ENCODE measurements around the gene MYBPC1. TPM values are rescaled to one million over a fixed set of nuclear protein-coding genes. Genes with fewer than 3 reads are reported as not detected.

MYBPC1 gene
- total and polyA plus RNA-seq, 7 donors: 1,084 to 7,509 (median 4,088) TPM

DNA sequence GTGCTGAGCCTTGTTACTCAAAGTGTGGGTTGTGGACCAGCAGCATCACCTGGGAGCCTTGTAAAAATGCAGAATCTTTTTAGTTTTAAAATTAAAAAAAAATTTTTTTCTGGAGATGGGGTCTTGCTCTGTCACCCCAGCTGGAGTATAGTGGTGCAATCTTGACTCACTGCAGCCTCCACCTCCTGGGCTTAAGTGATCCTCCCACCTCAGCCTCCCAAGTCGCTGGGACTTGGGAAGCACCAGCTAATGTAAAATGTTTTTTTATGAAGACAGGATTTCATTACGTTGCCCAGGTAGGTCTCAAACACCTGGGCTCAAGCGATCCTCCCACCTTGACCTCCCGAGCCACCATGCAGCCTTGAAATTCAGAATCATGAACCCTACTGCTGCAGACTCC, 14.4 kb downstream of the MYBPC1 start:
- TF ChIP-seq, protein P1, sequence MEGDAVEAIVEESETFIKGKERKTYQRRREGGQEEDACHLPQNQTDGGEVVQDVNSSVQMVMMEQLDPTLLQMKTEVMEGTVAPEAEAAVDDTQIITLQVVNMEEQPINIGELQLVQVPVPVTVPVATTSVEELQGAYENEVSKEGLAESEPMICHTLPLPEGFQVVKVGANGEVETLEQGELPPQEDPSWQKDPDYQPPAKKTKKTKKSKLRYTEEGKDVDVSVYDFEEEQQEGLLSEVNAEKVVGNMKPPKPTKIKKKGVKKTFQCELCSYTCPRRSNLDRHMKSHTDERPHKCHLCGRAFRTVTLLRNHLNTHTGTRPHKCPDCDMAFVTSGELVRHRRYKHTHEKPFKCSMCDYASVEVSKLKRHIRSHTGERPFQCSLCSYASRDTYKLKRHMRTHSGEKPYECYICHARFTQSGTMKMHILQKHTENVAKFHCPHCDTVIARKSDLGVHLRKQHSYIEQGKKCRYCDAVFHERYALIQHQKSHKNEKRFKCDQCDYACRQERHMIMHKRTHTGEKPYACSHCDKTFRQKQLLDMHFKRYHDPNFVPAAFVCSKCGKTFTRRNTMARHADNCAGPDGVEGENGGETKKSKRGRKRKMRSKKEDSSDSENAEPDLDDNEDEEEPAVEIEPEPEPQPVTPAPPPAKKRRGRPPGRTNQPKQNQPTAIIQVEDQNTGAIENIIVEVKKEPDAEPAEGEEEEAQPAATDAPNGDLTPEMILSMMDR (IDR thresholded peaks at IDR 0.05): no peak
- H3K4me1 ChIP-seq: peaks cover 66% of the 10 kb centered on the region
- DNase-seq (no peak), ATAC-seq (no peak)
- peak overlapping the region; percentile 40 for H3K4me3 ChIP-seq
- intact Hi-C loops (cut with DNase I): no loop called here
- no peaks in the 10 kb centered on the region for H3K27me3 ChIP-seq (ENCODE audit: insufficient read depth in 3 of 3, low read length in 2 of 3)
- peak overlapping the region; percentile 88 for H3K27ac ChIP-seq
- H3K36me3 ChIP-seq (ENCODE audit: insufficient read depth in 1 of 2, low read depth in 1 of 2): peaks cover 0 to 8% of the 10 kb centered on the region in 2 donors
- no peaks in the 10 kb centered on the region for H3K9me3 ChIP-seq
- WGBS, 3 donors: 56 to 62% (median 58%) methylated on average over 4 of the region's 4 CpGs

DNA sequence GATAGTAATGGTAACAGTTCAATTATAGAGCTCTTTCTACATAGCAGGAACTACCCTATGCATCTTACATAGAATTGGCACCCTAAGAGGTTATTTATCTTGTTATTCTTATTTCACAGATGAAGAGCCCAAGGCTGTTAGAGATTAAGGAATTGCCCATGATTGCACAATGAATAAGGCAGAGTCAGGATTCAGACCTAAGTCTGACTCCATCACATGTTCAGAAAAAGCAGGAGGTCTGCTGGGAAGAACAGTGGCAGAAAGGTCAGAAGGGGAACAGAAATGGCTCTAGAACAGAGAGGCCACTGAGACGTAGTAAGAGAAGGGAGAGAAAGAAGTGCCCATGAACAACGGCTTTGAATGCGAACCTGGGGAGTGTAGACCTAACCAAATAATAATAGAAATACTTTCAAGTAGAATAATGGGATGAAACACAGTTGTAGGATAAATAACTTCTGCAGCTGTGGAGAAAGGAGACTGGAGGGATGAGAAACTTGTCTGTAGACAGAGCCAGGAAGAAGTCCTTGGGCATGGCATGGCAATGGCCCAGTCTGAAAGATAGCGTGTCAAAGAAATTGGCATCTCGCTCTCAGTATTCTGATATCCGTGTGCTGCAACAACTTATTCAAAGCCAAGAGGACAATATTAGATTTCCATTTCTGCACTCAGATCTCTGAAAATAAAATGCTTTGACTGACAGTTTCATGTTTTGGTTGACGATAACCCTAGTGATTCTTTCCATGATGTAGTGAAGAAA, 17.6 kb downstream of the MYBPC1 start:
- Histone ChIP-seq H3K9me3 (no peaks in the 10 kb centered on the region), H3K4me3 (peak overlapping the region; percentile 20), H3K4me1 (peaks cover 82% of the 10 kb centered on the region), H3K27me3 (ENCODE audit: insufficient read depth in 3 of 3, low read length in 2 of 3) (no peaks in the 10 kb centered on the region), H3K27ac (peak overlapping the region; percentile 88), H3K36me3 (ENCODE audit: insufficient read depth in 1 of 2, low read depth in 1 of 2) (peaks cover 0 to 18% of the 10 kb centered on the region in 2 donors)
- ATAC-seq (peak; percentile 56 to 67 (median 64)), DNase-seq (peak; percentile 25 to 76)
- TF ChIP-seq, protein P1 (IDR thresholded peaks at IDR 0.05): no peak
- WGBS, 3 donors: 22 to 41% (median 34%) methylated on average over 7 of the region's 7 CpGs
- intact Hi-C loops (cut with DNase I): loop anchor here (5.0 to 10.0 kb wide), 3 partner anchors 45 to 208 kb away; partner anchors contain the start of gene ARL1 (in 1 of the 2)

DNA sequence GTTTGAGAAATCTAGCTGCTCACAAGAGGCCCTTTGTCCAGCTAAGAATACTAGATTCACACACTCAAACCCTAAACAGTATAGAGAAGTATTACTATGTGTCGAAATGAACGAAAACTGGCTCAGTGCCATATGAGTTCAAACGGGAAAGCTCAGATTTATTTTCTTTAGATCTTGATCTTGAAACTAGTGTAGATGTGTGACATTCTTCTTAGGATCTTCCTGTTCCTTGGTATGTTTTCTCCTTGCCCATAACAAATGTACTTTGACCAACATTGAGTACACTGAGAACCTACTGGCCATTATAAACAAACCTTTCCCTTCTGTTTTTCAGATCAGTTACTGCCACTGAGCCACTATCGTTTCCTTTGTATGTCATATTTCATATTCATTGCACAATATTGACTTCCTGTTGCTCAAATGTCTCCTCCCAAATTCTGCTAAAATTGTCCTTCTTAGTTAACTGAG, 21.3 kb downstream of the MYBPC1 start:
- peak overlapping the region; percentile 88 for H3K27ac ChIP-seq
- WGBS, 3 donors: 2 to 10% (median 8%) methylated on average over 4 of the region's 4 CpGs

DNA sequence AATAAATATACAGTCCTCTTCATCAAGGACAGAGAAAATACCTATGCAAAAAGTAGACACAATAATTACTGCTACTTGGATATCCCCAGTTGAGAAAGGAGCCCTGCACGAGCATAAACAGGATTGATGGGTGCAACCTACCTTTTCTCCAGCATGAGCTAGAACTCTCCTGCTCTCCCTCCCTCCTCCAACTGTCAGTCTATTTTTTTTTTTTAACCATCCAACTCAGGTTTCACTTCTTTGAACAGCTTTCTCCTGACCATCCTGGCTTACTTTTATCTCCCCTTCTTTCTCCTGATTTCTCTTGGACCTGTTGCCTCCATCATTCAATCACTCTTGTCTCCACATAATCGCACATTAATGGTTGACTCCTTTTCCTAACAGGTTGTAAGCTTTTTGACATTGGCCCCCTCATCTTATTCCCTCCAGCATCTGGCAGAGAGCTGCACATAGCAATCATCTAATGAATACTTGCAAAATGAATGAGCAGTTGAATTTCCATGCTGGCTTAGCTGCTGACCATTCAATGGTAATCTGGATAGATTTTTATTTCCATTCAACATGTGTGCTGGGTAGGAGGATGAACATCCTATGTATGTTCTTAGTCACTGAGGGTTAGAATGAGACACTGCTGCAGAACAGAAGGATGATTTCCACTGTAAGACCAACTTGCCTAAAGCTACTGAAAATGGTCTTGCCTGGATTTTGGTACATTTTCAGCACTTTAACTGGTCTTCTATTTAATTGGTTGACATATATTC, 24.4 kb downstream of the MYBPC1 start:
- peaks cover 3 to 57% of the 10 kb centered on the region in 2 donors for H3K36me3 ChIP-seq (ENCODE audit: insufficient read depth in 1 of 2, low read depth in 1 of 2)
- H3K27ac ChIP-seq: peak overlapping the region; percentile 88
- no peak overlapping the region for H3K4me3 ChIP-seq
- no peaks in the 10 kb centered on the region for H3K9me3 ChIP-seq
- no peaks in the 10 kb centered on the region for H3K27me3 ChIP-seq (ENCODE audit: insufficient read depth in 3 of 3, low read length in 2 of 3)
- WGBS, 3 donors: 34 to 44% (median 41%) methylated on average over 2 of the region's 2 CpGs
- intact Hi-C loops (cut with DNase I): loop anchor here in 1 of 2 donors (10.0 kb wide), 1 partner anchor 214 kb away; the partner anchor contains the start of gene ARL1
- no peak for DNase-seq
- TF ChIP-seq, protein P1 (IDR thresholded peaks at IDR 0.05): no peak
- peaks cover 65% of the 10 kb centered on the region for H3K4me1 ChIP-seq
- ATAC-seq: peak; percentile 28 to 53 (median 44)

More for the DNA sequence above, 21.3 kb downstream of the MYBPC1 start:
- TF ChIP-seq, protein P1 (IDR thresholded peaks at IDR 0.05): no peak
- H3K27me3 ChIP-seq (ENCODE audit: insufficient read depth in 3 of 3, low read length in 2 of 3): no peaks in the 10 kb centered on the region
- H3K36me3 ChIP-seq (ENCODE audit: insufficient read depth in 1 of 2, low read depth in 1 of 2): peaks cover 0 to 34% of the 10 kb centered on the region in 2 donors
- DNase-seq (no peak), ATAC-seq (peak in 1 of 4 donors; percentile 46)
- H3K9me3 ChIP-seq: no peaks in the 10 kb centered on the region
- H3K4me1 ChIP-seq: peaks cover 88% of the 10 kb centered on the region
- H3K4me3 ChIP-seq: no peak overlapping the region
- intact Hi-C loops (cut with DNase I): loop anchor here in 1 of 2 donors (10.0 kb wide), 1 partner anchor 211 kb away; the partner anchor contains the start of gene ARL1
